ENCODE data around the gene BCAS3. TPM values are rescaled to one million over a fixed set of nuclear protein-coding genes. Genes with fewer than 3 reads are reported as not detected.
"Not testable (repeated sequence)": the region's sequence is repeated elsewhere in the genome, so short reads cannot be mapped to it uniquely, and the experiment has no call there.

BCAS3 gene
- polyA plus RNA-seq, 1 donor from 2014 or later = 23.2 TPM

DNA sequence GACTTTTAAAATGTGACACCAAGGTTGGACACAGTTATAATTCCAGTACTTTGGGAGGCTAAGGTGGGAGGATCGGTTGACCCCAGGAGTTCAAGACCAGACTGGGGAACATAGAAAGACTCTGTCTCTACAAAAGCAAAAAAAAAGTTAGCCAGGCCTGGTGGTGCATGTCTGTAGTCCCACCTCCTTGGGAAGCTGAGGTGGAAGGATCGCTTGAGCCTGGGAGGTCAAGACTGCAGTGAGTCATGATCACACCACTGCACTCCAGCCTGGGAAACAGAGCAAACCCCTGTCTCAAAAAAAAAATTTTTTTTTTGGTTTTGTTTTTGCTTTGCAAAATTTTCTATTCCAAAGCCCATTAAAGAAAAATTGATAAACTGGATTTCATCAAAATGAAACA lies 281.4 kb downstream of the BCAS3 start:
- Mint-ChIP-seq H3K4me1 (peaks cover 0 to 2% (median 0%) of the 10 kb centered on the region in 3 donors), H3K4me3 (no peak overlapping the region), H3K27me3 (no peaks in the 10 kb centered on the region), H3K27ac (no peak overlapping the region), H3K9me3 (peaks cover 4 to 8% (median 8%) of the 10 kb centered on the region in 3 donors), H3K36me3 (peaks cover 9% of the 10 kb centered on the region)

DNA sequence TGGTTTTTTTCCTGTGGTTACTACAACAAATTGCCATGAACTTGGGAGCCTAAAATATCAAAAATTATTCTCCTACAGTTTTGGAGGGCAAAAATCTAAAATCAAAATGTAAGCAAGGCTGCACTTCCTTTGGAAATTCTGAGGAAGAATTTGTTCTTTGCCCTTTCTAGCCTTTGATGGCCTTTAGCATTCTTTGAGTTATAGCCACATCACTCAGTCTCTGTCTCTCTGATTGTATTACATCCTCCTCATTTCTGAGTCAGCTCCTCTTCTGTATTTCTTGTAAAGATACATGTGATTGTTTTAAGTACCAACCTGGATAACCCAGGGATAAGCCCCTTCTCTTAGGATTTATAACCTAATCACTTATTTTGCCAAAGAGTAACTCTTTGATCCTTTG lies 282.0 kb downstream of the BCAS3 start:
- Mint-ChIP-seq H3K36me3 (peaks cover 8% of the 10 kb centered on the region), H3K4me3 (no peak overlapping the region), H3K4me1 (peaks cover 0 to 2% (median 0%) of the 10 kb centered on the region in 3 donors), H3K27me3 (no peaks in the 10 kb centered on the region), H3K9me3 (peaks cover 6 to 13% (median 8%) of the 10 kb centered on the region in 3 donors), H3K27ac (no peak overlapping the region)

DNA sequence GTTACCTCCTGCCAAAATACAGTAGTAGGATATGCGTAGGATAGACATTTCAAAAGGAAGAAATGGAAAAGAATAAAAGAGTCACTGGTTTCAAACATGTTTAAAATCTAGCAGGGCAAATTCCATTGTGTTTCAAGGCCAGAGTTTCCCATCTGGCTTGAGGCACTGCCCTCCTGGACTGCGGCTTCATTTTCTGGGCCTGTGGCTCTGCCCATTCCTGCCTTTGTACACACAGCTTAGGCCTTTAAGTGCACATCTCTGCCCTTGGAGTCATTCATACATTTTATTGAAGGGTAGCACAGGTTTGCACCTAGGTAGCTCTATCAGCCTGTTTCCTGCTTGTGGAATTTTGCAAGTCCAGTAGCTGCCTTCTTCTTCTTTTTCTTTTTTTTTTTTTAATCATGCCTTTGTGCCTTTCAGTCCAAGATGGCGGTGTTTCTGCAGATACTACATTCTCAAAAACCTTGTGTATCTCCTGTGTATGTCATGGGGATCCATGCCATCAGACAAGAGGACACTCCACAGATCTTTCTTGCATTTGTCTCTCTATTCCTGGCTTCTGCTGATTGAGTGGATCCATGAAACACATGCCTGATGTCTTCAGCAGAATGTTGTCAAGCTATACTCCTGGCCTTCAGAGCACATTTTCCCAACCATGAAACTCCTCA lies 282.9 kb downstream of the BCAS3 start:
- H3K36me3 Mint-ChIP-seq = peaks cover 6% of the 10 kb centered on the region
- H3K9me3 Mint-ChIP-seq = peaks cover 6 to 13% (median 8%) of the 10 kb centered on the region in 3 donors
- no peaks in the 10 kb centered on the region for H3K4me1 Mint-ChIP-seq
- H3K27ac Mint-ChIP-seq = peak overlapping the region in 1 of 3 donors; percentile 14
- no peak overlapping the region for H3K4me3 Mint-ChIP-seq
- H3K27me3 Mint-ChIP-seq = no peaks in the 10 kb centered on the region

DNA sequence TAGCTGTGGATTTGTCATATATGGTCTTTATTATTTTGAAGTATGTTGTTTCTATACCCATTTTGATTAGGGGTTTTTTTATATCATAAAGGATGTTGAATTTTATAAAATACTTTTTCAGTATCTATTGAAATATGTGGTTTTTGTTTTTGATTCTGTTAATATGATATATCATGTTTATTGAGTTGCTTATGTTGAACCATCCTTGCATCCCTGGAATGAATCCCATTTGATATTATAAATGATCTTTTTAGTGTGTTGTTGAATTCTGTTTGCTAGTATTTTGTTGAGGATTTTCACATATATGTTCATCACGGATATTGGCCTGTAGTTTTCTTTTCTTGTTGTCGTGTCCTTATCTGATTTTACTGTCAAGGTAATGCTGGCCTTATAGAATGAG lies 286.5 kb downstream of the BCAS3 start:
- Mint-ChIP-seq H3K9me3 (peaks cover 15 to 26% (median 15%) of the 10 kb centered on the region in 3 donors), H3K4me3 (no peak overlapping the region), H3K4me1 (no peaks in the 10 kb centered on the region), H3K36me3 (peaks cover 11% of the 10 kb centered on the region), H3K27me3 (no peaks in the 10 kb centered on the region), H3K27ac (no peak overlapping the region)

DNA sequence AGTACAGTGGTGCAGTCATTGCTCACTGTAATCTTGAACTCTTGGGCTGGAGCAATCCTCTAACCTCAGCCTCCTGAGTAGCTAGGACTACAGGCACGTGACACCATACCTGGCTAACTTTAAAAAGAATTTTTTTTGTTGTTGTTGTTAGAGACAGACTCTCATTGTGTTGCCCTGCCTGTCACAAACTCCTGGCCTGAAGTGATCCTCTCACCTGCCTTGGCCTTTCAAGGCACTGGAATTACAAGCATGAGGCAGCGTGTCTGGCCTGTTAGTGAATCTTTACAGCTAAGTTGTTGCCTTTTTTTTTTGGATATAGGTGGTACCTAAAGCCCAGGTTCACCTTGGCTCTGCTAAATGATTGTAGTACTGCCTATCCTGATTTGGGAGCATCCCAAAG lies 290.6 kb downstream of the BCAS3 start:
- no peak overlapping the region for H3K4me3 Mint-ChIP-seq
- H3K27me3 Mint-ChIP-seq = no peaks in the 10 kb centered on the region
- no peak overlapping the region for H3K27ac Mint-ChIP-seq
- H3K9me3 Mint-ChIP-seq = peaks cover 8 to 20% (median 14%) of the 10 kb centered on the region in 3 donors
- H3K4me1 Mint-ChIP-seq = peaks cover 0 to 2% (median 0%) of the 10 kb centered on the region in 3 donors
- peaks cover 8% of the 10 kb centered on the region for H3K36me3 Mint-ChIP-seq

DNA sequence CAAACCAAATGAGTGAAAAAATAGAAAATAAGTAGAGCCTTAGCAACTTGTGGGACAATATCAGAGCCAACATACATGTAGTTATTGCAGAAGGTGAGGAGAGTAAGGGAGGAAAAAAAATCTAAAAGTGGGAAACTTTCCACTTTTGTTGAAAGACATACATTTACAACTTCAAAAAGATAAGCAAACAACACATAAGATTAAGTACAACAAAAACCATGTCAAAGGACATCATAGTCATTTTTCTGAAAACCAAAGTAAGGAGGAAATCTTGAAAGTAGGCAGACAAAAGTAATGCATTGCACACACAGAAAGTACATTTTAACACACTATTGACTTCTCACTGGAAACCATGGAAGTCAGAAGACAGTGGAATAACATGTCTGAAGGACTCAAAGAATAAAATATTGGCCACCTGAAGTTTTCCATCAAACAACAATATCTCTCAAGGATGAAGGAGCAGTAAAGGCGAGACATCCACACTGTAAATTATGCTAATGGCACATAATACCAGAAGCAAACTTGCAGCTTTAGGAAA lies 291.9 kb downstream of the BCAS3 start:
- Mint-ChIP-seq H3K36me3 (peaks cover 7% of the 10 kb centered on the region), H3K27ac (no peak overlapping the region), H3K4me1 (peaks cover 0 to 2% (median 0%) of the 10 kb centered on the region in 3 donors), H3K9me3 (peaks cover 7 to 13% (median 9%) of the 10 kb centered on the region in 3 donors), H3K27me3 (no peaks in the 10 kb centered on the region), H3K4me3 (no peak overlapping the region)

DNA sequence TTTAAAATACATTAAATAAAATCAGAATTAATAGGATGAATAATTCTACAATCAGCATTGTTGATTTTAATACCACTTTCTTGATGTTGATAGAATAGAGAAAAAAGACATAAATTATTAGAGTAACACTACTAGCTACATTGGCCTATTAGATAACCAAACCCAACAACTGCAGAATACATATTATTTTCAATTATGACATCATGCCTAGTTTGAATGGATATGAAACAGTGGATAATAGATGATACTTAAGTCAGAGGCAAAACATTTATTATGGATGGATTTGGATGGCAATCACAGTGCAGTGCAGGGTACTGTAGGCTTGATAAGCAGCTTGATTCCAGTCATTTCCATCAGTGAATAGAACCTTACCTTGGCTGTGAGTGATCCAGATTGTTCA lies 293.1 kb downstream of the BCAS3 start:
- H3K27ac Mint-ChIP-seq = no peak overlapping the region
- peaks cover 7 to 13% (median 9%) of the 10 kb centered on the region in 3 donors for H3K9me3 Mint-ChIP-seq
- no peaks in the 10 kb centered on the region for H3K27me3 Mint-ChIP-seq
- H3K36me3 Mint-ChIP-seq = peaks cover 7% of the 10 kb centered on the region
- H3K4me1 Mint-ChIP-seq = peaks cover 0 to 2% (median 0%) of the 10 kb centered on the region in 3 donors
- no peak overlapping the region for H3K4me3 Mint-ChIP-seq

DNA sequence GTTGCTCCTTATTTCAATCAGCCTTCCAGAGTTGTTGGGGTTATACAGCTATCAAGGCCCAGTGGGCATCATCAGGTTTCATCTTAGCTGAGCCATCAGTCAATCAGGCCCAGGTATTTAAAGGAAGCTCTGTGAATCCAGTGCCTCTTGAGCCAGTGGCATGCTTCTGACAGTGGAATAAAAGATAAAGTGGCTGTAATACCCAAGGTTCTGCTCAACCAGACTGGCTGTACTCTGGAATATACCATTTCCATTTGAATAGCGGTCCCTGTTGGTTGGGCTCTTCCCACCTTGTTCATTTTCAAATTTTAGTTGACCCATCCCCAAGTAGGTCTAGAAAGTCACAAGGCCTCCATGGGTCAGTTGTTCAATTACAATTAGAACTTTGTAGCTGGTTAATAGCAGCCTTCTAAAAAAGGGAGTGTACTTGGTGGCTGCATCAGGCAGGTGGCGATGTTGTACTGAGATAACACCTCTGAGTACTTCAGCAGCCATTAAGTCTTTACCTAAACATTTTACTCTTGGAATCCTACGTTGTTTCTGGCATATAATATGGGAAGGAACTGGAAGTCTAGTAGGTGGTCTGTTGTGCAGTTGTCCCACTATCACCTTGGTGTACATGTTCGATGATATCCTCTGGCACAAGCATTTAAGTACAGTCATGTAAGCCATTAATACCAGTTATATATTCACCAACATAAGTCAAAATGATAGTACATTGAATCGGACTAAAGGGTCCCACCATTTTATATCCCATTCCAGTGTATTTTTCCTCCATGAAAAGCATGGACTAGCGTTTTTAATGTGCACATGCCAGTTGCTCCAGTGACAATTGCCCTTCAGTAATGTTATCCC lies 294.1 kb downstream of the BCAS3 start:
- peaks cover 7% of the 10 kb centered on the region for H3K36me3 Mint-ChIP-seq
- H3K9me3 Mint-ChIP-seq = peaks cover 6 to 12% (median 12%) of the 10 kb centered on the region in 3 donors
- peaks cover 0 to 2% (median 0%) of the 10 kb centered on the region in 3 donors for H3K4me1 Mint-ChIP-seq
- no peak overlapping the region for H3K4me3 Mint-ChIP-seq
- H3K27me3 Mint-ChIP-seq = no peaks in the 10 kb centered on the region
- H3K27ac Mint-ChIP-seq = no peak overlapping the region

DNA sequence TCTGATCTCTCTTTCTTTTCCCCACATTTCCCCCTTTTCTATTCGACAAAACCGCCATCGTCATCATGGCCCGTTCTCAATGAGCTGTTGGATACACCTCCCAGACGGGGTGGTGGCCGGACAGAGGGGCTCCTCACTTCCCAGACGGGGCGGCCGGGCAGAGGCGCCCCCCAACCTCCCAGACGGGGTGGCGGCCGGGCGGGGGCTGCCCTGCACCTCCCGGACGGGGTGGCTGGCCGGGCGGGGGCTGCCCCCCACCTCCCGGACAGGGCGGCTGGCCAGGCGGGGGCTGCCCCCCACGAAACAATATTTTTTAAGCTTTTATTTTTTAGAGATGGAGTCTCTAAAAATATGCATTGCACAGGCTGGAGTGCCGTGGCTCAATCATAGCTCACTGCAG lies 299.2 kb downstream of the BCAS3 start:
- not testable (repeated sequence) for H3K27ac Mint-ChIP-seq, H3K27me3 Mint-ChIP-seq, H3K4me1 Mint-ChIP-seq, H3K36me3 Mint-ChIP-seq, H3K9me3 Mint-ChIP-seq, H3K4me3 Mint-ChIP-seq

DNA sequence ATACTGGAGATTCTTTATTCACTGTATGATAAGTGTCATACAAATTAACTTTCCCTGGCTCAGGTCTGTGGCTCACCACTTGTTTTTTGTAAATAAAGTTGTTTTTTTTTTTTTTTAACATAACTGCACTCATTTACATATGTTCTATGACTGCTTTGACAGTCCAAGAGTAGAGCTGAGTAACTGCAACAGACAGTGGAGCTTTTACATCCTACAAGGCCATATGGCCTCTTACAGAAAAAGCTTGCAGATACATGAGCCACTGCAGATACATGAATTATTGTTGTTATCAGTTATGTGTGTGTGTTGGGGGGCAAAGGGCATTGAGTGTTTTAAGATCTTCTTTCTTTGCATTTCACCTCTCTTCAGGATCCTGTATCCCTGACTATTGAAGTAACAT lies 311.7 kb downstream of the BCAS3 start:
- peaks cover 0 to 1% (median 0%) of the 10 kb centered on the region in 3 donors for H3K9me3 Mint-ChIP-seq
- no peak overlapping the region for H3K4me3 Mint-ChIP-seq
- H3K27me3 Mint-ChIP-seq = no peaks in the 10 kb centered on the region
- peaks cover 0 to 3% (median 0%) of the 10 kb centered on the region in 3 donors for H3K4me1 Mint-ChIP-seq
- no peak overlapping the region for H3K27ac Mint-ChIP-seq
- H3K36me3 Mint-ChIP-seq = peaks cover 9% of the 10 kb centered on the region

DNA sequence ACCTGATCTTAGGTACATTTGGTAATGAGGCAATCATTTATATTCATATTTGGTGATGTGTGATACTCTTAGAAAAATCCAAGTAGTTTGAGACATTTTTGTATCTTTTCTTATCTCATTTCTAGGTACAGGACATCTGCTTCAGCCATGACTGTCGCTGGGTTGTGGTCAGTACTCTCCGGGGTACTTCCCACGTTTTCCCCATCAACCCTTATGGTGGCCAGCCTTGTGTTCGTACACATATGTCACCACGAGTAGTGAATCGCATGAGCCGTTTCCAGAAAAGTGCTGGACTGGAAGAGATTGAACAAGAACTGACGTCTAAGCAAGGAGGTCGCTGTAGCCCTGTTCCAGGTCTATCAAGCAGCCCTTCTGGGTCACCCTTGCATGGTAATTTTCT lies 312.2 kb downstream of the BCAS3 start:
- Mint-ChIP-seq H3K27me3 (no peaks in the 10 kb centered on the region), H3K4me1 (peaks cover 0 to 3% (median 0%) of the 10 kb centered on the region in 3 donors), H3K4me3 (no peak overlapping the region), H3K9me3 (peaks cover 0 to 1% (median 0%) of the 10 kb centered on the region in 3 donors), H3K27ac (no peak overlapping the region), H3K36me3 (peaks cover 12% of the 10 kb centered on the region)

DNA sequence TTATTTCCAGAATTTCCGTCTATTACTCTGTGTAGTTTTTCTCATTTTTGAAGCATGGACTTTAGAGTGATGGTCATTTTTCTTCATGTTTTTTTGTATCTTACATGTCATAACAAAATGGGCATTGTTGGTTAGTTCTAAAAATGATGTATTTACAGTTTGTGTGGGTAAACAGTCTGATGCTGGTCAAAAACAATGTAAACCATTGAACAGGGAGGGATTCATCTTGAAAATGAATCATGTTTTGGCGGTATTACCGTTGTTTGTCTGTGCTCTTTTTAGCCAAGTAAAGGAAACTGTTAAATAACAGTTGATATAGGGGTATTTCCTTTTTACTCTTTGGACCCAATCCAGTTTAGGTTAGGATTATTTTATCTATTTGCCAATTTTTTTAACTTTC lies 315.8 kb downstream of the BCAS3 start:
- Mint-ChIP-seq H3K27ac (no peak overlapping the region), H3K9me3 (no peaks in the 10 kb centered on the region), H3K36me3 (peaks cover 12% of the 10 kb centered on the region), H3K27me3 (no peaks in the 10 kb centered on the region), H3K4me3 (no peak overlapping the region), H3K4me1 (no peaks in the 10 kb centered on the region)

DNA sequence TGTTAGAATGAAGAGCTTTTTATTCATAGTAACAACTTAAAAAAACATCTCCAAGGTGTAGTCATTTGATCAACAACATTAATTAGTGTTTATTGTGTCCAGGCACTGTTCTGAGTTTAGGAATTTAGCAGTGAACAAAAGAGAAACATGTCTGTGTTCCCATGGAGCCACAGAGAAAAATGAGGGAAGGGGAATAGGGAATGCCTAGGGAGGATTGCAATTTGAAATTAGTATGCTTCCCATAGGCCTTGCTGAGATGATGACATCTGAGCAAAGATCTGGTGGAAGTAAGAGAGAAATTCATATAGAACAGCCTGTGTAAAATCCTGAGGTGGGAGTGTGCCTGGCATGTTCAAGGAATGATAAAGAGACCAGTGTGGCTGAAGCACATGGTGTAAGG lies 318.0 kb downstream of the BCAS3 start:
- Mint-ChIP-seq H3K4me1 (no peaks in the 10 kb centered on the region), H3K9me3 (no peaks in the 10 kb centered on the region), H3K27me3 (no peaks in the 10 kb centered on the region), H3K36me3 (peaks cover 17% of the 10 kb centered on the region), H3K27ac (no peak overlapping the region), H3K4me3 (no peak overlapping the region)

DNA sequence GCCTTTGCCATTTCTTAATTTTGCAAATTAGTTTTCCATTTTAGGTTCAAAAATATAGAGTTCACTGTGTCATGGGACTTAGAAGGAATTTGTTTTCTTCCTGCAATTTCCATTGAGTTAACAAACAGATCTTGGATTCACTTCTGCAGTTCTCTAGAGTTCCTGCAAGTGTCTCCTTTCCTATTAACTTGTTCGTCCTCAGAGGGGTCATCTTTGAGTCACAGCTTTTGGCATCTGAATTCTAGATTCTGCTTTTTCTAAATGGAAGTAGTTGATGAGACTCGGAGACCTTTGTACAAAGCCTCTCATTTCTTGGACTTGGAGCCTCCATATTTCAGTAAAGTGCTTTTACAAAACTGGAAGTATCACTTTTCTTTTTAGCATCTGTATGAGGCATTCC lies 323.3 kb downstream of the BCAS3 start:
- H3K4me1 Mint-ChIP-seq = no peaks in the 10 kb centered on the region
- H3K27me3 Mint-ChIP-seq = no peaks in the 10 kb centered on the region
- no peaks in the 10 kb centered on the region for H3K9me3 Mint-ChIP-seq
- no peak overlapping the region for H3K27ac Mint-ChIP-seq
- H3K4me3 Mint-ChIP-seq = no peak overlapping the region
- H3K36me3 Mint-ChIP-seq = peaks cover 11% of the 10 kb centered on the region

DNA sequence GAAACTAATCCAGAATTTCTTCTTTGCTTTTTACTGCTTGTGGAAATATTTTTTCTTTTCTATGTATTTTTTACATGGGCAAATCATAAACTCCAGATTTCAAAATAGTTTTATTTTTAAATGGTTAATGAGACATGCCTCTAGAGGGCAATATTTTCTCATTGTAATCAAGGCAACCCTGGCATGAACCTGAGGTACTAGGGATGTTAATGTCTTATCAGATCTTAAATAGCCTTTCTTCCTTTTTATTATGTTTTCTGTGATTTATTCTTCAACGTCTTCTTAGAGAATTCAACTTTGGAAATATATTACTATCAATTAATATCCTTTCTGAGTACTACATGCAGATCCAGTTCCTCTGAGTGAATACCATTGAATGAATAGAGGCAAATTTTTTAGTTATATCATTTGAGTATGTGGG lies 324.7 kb downstream of the BCAS3 start:
- Mint-ChIP-seq H3K4me1 (no peaks in the 10 kb centered on the region), H3K9me3 (no peaks in the 10 kb centered on the region), H3K27me3 (no peaks in the 10 kb centered on the region), H3K4me3 (no peak overlapping the region), H3K27ac (no peak overlapping the region), H3K36me3 (peaks cover 11% of the 10 kb centered on the region)
